ENCODE measurements around the gene DNM1. TPM values are rescaled to one million over a fixed set of nuclear protein-coding genes. Genes with fewer than 3 reads are reported as not detected.
"Not testable (repeated sequence)": the region's sequence is repeated elsewhere in the genome, so short reads cannot be mapped to it uniquely, and the experiment has no call there.

DNM1 gene
- total RNA-seq, 1 donor: 3.6 TPM

DNA sequence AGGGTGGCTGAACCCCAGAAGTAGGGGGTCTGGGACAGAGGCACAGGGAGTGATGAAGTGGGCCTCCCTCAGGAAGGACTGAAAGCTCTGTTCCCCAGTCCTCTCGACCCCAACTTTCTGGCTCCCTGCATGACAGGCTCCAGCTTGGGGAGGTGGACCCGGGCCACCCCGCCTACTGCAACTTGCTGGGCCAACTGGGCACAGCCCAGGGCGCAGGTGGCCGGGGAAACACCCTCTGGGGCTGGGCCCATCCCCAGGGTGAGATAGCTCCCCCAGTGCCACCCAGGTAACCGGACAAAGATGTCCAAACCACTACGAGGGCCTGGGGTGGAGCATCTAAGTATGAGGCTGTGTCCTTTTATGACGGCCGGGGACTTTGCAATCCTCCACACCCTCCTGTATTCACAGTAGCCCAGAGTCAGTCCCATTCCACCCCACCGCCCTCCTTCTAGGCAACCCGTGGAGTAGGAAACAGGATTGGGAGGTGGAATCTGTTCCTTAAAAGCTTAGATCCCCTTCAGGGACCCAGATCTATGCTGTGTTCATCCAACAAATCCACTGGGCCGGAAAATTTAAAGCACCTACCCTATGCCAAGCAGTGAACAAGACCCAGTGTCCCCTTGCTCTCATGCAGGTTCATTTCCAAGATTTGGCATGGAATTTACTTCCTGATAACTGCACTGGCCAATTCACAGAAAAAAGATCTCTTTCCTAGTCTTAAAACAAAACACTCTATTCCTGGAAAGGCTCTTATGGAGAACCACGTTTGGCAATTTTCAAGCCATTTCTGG, 19.9 kb downstream of the DNM1 start:
- Histone ChIP-seq H3K27ac (ENCODE audit: low read depth, low read length) (no peak overlapping the region), H2AFZ (ENCODE audit: low read length) (no peak overlapping the region), H3K9me3 (ENCODE audit: low read depth, low read length) (no peaks in the 10 kb centered on the region), H4K20me1 (ENCODE audit: insufficient read depth, low read length) (peaks cover 1% of the 10 kb centered on the region), H3K4me1 (ENCODE audit: insufficient read depth, low read length) (no peaks in the 10 kb centered on the region), H3K27me3 (ENCODE audit: insufficient read depth, low read length) (no peaks in the 10 kb centered on the region), H3K36me3 (ENCODE audit: insufficient read depth, low read length) (no peaks in the 10 kb centered on the region), H3K79me2 (ENCODE audit: insufficient read depth, low read length) (no peaks in the 10 kb centered on the region), H3K4me2 (ENCODE audit: insufficient read depth, low read length) (no peak overlapping the region), H3K4me3 (ENCODE audit: insufficient read depth, low read length) (no peak overlapping the region)
- DNase-seq (ENCODE audit: insufficient read length, low spot score, missing footprints): peak; percentile 83
- TF ChIP-seq, protein P1, sequence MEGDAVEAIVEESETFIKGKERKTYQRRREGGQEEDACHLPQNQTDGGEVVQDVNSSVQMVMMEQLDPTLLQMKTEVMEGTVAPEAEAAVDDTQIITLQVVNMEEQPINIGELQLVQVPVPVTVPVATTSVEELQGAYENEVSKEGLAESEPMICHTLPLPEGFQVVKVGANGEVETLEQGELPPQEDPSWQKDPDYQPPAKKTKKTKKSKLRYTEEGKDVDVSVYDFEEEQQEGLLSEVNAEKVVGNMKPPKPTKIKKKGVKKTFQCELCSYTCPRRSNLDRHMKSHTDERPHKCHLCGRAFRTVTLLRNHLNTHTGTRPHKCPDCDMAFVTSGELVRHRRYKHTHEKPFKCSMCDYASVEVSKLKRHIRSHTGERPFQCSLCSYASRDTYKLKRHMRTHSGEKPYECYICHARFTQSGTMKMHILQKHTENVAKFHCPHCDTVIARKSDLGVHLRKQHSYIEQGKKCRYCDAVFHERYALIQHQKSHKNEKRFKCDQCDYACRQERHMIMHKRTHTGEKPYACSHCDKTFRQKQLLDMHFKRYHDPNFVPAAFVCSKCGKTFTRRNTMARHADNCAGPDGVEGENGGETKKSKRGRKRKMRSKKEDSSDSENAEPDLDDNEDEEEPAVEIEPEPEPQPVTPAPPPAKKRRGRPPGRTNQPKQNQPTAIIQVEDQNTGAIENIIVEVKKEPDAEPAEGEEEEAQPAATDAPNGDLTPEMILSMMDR (IDR thresholded peaks at IDR 0.05; ENCODE audit: extremely low read depth, low read depth, low read length): no peak

DNA sequence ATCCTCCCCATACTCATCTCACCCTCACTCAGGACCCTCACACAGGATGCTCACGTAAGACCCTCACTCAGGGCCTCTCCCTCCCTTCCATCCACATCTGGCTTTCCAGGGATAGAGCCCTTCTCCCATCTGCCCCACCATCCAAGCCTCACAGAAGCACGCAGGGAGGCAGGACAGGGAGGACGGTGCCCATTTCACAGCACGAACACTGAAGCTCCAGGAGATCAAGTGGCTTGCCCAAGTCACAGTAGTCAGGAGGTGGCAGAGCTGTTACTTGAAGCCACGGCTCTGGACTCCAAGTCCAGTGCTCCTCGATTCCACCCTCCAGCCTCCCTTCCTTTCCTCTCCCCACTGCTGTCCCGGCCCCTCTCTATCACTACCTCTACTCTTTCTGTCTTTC, 21.7 kb downstream of the DNM1 start:
- Histone ChIP-seq H4K20me1 (ENCODE audit: insufficient read depth, low read length) (no peaks in the 10 kb centered on the region), H3K79me2 (ENCODE audit: insufficient read depth, low read length) (no peaks in the 10 kb centered on the region), H3K9me3 (ENCODE audit: low read depth, low read length) (no peaks in the 10 kb centered on the region), H2AFZ (ENCODE audit: low read length) (no peak overlapping the region), H3K4me3 (ENCODE audit: insufficient read depth, low read length) (no peak overlapping the region), H3K27me3 (ENCODE audit: insufficient read depth, low read length) (no peaks in the 10 kb centered on the region), H3K27ac (ENCODE audit: low read depth, low read length) (no peak overlapping the region), H3K4me2 (ENCODE audit: insufficient read depth, low read length) (no peak overlapping the region), H3K4me1 (ENCODE audit: insufficient read depth, low read length) (no peaks in the 10 kb centered on the region), H3K36me3 (ENCODE audit: insufficient read depth, low read length) (no peaks in the 10 kb centered on the region)
- TF ChIP-seq, protein P1 (IDR thresholded peaks at IDR 0.05; ENCODE audit: extremely low read depth, low read depth, low read length): no peak
- DNase-seq (ENCODE audit: insufficient read length, low spot score, missing footprints): peak; percentile 50

DNA sequence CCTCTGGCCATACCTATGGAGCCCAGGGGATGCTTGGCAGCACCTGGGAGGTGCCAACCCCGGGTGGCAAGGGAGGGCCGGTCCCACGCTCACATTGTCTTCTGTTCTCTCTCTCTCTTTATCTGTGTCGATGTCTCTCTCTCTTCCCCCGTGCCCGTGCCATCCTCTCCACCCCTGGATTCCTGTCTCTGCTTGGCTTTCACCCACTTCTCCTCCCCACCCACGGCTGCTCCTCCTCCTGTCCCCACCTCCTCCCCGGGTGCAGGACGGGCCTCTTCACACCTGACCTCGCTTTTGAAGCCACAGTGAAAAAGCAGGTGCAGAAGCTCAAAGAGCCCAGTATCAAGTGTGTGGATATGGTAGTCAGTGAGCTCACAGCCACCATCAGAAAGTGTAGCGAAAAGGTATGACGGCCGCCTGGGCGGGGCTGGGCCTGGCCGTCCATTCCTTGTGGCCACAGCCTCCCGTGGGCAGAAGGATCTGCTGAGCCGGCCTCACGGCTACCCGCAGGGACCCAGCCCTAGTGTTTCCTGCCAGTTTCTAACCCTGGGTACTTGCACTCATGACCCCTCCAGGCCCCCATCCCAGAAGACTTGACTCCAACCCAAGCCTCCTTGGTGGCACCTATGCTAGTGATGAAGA, 22.7 kb downstream of the DNM1 start:
- Histone ChIP-seq H3K36me3 (ENCODE audit: insufficient read depth, low read length) (no peaks in the 10 kb centered on the region), H3K4me2 (ENCODE audit: insufficient read depth, low read length) (no peak overlapping the region), H3K27me3 (ENCODE audit: insufficient read depth, low read length) (no peaks in the 10 kb centered on the region), H3K27ac (ENCODE audit: low read depth, low read length) (no peak overlapping the region), H3K79me2 (ENCODE audit: insufficient read depth, low read length) (no peaks in the 10 kb centered on the region), H3K4me1 (ENCODE audit: insufficient read depth, low read length) (no peaks in the 10 kb centered on the region), H4K20me1 (ENCODE audit: insufficient read depth, low read length) (no peaks in the 10 kb centered on the region), H3K9me3 (ENCODE audit: low read depth, low read length) (no peaks in the 10 kb centered on the region), H3K4me3 (ENCODE audit: insufficient read depth, low read length) (no peak overlapping the region), H2AFZ (ENCODE audit: low read length) (no peak overlapping the region)
- DNase-seq (ENCODE audit: insufficient read length, low spot score, missing footprints): no peak
- TF ChIP-seq, protein P1 (IDR thresholded peaks at IDR 0.05; ENCODE audit: extremely low read depth, low read depth, low read length): no peak

- DNase-seq (ENCODE audit: insufficient read length, low spot score, missing footprints): no peak
- H4K20me1 ChIP-seq (ENCODE audit: insufficient read depth, low read length): no peaks in the 10 kb centered on the region
- no peaks in the 10 kb centered on the region for H3K9me3 ChIP-seq (ENCODE audit: low read depth, low read length)
- H3K4me3 ChIP-seq (ENCODE audit: insufficient read depth, low read length): no peak overlapping the region
- H3K27ac ChIP-seq (ENCODE audit: low read depth, low read length): no peak overlapping the region
- TF ChIP-seq, protein P1 (IDR thresholded peaks at IDR 0.05; ENCODE audit: extremely low read depth, low read depth, low read length): no peak
- no peaks in the 10 kb centered on the region for H3K27me3 ChIP-seq (ENCODE audit: insufficient read depth, low read length)
- H2AFZ ChIP-seq (ENCODE audit: low read length): no peak overlapping the region
- H3K4me2 ChIP-seq (ENCODE audit: insufficient read depth, low read length): no peak overlapping the region
- no peaks in the 10 kb centered on the region for H3K79me2 ChIP-seq (ENCODE audit: insufficient read depth, low read length)
- no peaks in the 10 kb centered on the region for H3K36me3 ChIP-seq (ENCODE audit: insufficient read depth, low read length)
- no peaks in the 10 kb centered on the region for H3K4me1 ChIP-seq (ENCODE audit: insufficient read depth, low read length)
Measured at GRCh38 chr9:128226412-128226801, 23.2 kb downstream of the DNM1 start.

GRCh38 chr9:128230897-128231296, 27.7 kb downstream of the DNM1 start:
- not testable (repeated sequence) for H4K20me1 ChIP-seq (ENCODE audit: insufficient read depth, low read length); H3K4me3 ChIP-seq (ENCODE audit: insufficient read depth, low read length); H3K4me1 ChIP-seq (ENCODE audit: insufficient read depth, low read length); H3K36me3 ChIP-seq (ENCODE audit: insufficient read depth, low read length); DNase-seq (ENCODE audit: insufficient read length, low spot score, missing footprints); H3K4me2 ChIP-seq (ENCODE audit: insufficient read depth, low read length); H3K9me3 ChIP-seq (ENCODE audit: low read depth, low read length); H3K79me2 ChIP-seq (ENCODE audit: insufficient read depth, low read length); H2AFZ ChIP-seq (ENCODE audit: low read length); H3K27me3 ChIP-seq (ENCODE audit: insufficient read depth, low read length); H3K27ac ChIP-seq (ENCODE audit: low read depth, low read length)
